ENCODE measurements around the gene UBE2Z.

GRCh38 chr17:48933035-48933434, 24.8 kb downstream of the UBE2Z start:
- TF ChIP-seq CTCF (optimal IDR thresholded peaks at IDR 0.05 in 1 of 3, IDR thresholded peaks at IDR 0.05 in 1 of 3, conservative IDR thresholded peaks at IDR 0.05 in 1 of 3; ENCODE audit: extremely low read depth in 1 of 3, insufficient read depth in 2 of 3, low read length in 3 of 3) (no peak), EZH2 (IDR thresholded peaks at IDR 0.05; ENCODE audit: low read length) (no peak)
